ENCODE results near the gene MSANTD2.

GRCh38 chr11:124719534-124719933, 80.7 kb downstream of the MSANTD2 start:
- TF ChIP-seq CTCF (IDR thresholded peaks at IDR 0.05; ENCODE audit: low read depth, low read length, poor library complexity, severe bottlenecking) (no peak), EZH2phosphoT487 (IDR thresholded peaks at IDR 0.05; ENCODE audit: borderline replicate concordance, low read length) (no peak)

Measured in DOHH2 (cell line).